ENCODE measurements around the gene ENOX1.

- TF ChIP-seq CTCF (conservative IDR thresholded peaks at IDR 0.05) (no peak), ZFX (IDR thresholded peaks at IDR 0.05) (no peak)
Observed at GRCh38 chr13:43339145-43339804, 447.5 kb downstream of the ENOX1 start.

Data from C4-2B (cell line).